Activated CD4-positive, alpha-beta T cell treated with anti-CD3 and anti-CD28 coated beads, Interleukin-2, amount 10 ng/mL, durations not matched to agents 24 days and 14 days (primary cell): ENCODE results near the gene TBL1XR1. TPM values are rescaled to one million over a fixed set of nuclear protein-coding genes. Genes with fewer than 3 reads are reported as not detected.
"Not testable (repeated sequence)": the region's sequence is repeated elsewhere in the genome, so short reads cannot be mapped to it uniquely, and the experiment has no call there.

ENCODE experiments used
- DNase-seq: peaks from one replicate; pipeline ENCODE4 v3.0.0; 2022
- H3K27ac Mint-ChIP-seq: one replicate; pipeline ENCODE4 v1.8.0; 2022; ENCODE audit warnings: mild to moderate bottlenecking, mixed read lengths
- H3K27me3 Mint-ChIP-seq: one replicate; pipeline ENCODE4 v1.8.0; 2022; ENCODE audit warnings: mixed read lengths
- H3K36me3 Mint-ChIP-seq: one replicate; pipeline ENCODE4 v1.8.0; 2022; ENCODE audit warnings: low read depth, mild to moderate bottlenecking, mixed read lengths
- H3K4me1 Mint-ChIP-seq: one replicate; pipeline ENCODE4 v1.8.0; 2021; ENCODE audit warnings: mixed read lengths
- H3K4me3 Mint-ChIP-seq: one replicate; pipeline ENCODE4 v1.8.0; 2022; ENCODE audit warnings: mild to moderate bottlenecking, moderate library complexity, mixed read lengths
- H3K9me3 Mint-ChIP-seq: one replicate; pipeline ENCODE4 v1.8.0; 2021; ENCODE audit warnings: mixed read lengths
- intact Hi-C: fragments of 100-400 bp; cut with micrococcal nuclease; formaldehyde crosslinking; loops from one replicate; pipeline ENCODE4 v1.15.1; 2023
- total RNA-seq: library from RNA; stranded (reverse); gene quantifications from 2 replicates; pipeline ENCODE4 v1.2.3, GENCODE V29; 2022

The TBL1XR1 gene
- total RNA-seq, 1 donor from 2014 or later, result 178 TPM

DNA sequence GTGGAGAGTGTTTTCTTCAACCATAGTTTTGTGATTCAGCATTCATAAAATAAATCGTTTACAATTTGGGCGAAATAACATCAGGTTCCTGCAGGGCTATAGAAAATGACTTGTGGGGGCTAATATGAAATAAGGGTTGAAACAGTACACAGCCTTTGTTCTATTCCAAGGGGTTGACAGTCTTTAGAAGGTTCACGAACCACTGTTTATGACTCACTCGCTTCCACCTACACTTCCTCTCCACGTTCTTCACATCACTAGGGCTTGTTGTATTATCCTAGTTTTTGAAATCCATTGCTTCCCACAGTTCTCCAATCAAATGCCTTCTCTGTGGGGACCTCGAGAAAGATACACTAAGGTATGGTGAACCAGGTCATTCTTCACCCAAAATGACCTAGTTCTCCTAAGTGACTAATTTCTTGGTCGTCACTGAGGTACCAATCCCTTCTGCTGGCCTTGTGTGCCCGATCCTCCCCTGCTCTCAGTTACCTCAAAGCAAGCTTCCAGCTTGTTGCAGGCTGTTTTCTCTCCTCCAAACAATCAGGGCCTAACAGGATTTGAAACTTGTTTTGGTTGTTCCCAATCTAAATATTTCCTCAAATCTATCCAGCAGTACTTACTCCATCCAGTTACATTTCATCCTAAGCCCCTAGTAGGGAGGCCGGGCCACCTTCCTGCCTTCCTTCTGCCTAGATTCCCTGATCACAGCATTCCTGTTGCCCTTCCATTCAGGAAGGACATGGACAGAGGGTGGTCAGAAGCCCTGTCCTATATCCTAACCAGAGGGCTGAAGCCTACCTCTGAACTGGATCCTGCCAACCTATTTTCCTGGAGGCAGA, 23.1 kb upstream of the TBL1XR1 start:
- Mint-ChIP-seq H3K4me1 (peaks cover 23% of the 10 kb centered on the region), H3K36me3 (peaks cover 3% of the 10 kb centered on the region), H3K9me3 (peaks cover 11% of the 10 kb centered on the region), H3K4me3 (no peak overlapping the region), H3K27me3 (no peaks in the 10 kb centered on the region), H3K27ac (no peak overlapping the region)
- intact Hi-C loops, result no loop called here
- DNase-seq, result no peak

DNA sequence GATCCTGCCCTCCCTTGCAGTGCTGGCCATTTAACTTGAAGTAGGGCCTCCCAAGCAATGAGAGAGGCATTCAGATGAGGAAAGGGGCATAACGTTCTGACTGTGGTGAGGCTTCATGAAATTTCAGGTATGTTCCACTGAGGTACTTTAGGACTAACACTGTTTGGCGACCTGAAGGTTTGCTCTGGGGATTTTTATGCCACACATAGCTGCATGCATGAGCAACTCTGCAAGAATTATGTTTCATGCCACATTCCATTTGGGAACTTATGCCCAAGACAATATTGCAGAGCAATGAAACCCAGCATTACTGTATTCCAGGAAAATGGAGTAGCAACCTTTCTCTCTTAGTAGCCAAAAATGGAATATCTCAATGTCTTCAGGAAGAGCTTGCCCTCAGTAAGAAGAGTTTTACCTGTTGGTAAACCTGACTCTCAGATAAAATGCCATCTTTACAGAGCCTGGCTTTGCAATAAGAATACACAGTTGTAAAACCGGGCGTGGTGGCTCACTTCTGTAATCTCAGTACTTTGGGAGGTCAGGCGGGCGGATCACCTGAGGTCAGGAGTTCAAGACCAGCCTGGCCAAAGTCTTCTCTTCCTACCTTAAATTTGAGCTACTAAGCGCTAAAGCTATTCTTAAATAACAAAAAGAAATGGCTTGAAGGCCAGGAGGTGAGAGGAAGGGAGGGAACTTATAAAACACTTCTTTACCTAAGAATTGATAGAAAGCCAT, 16.7 kb upstream of the TBL1XR1 start:
- Mint-ChIP-seq H3K4me3 (no peak overlapping the region), H3K36me3 (no peaks in the 10 kb centered on the region), H3K27ac (no peak overlapping the region), H3K9me3 (peaks cover 4% of the 10 kb centered on the region), H3K4me1 (peaks cover 5% of the 10 kb centered on the region), H3K27me3 (no peaks in the 10 kb centered on the region)
- DNase-seq, result no peak
- intact Hi-C loops, result no loop called here

DNA sequence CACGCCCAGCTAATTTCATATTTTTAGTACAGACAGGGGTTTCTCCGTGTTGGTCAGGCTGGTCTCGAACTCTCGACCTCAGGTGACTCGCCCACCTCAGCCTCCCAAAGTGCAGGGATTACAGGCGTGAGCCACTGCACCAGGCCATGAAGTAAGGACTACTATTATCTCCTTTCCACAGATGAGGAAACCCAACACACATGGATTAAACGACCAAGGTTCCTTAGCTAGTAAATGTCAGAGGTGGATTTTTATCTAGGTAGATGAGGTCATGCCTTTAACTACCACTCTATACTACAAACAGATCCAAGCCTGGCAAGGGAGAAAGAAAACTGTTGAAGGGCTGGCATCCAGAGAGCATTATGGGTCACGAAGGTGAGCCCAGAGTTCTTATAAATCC, 15.5 kb upstream of the TBL1XR1 start:
- peaks cover 4% of the 10 kb centered on the region for H3K9me3 Mint-ChIP-seq
- intact Hi-C loops, result no loop called here

GRCh38 chr3:177212278-177212610, 15.0 kb upstream of the TBL1XR1 start:
- DNase-seq, result no peak
- Mint-ChIP-seq H3K27ac (no peak overlapping the region), H3K4me1 (peaks cover 5% of the 10 kb centered on the region), H3K4me3 (no peak overlapping the region), H3K9me3 (peaks cover 4% of the 10 kb centered on the region), H3K27me3 (no peaks in the 10 kb centered on the region), H3K36me3 (no peaks in the 10 kb centered on the region)
- intact Hi-C loops, result no loop called here

More for the DNA sequence above, 15.5 kb upstream of the TBL1XR1 start:
- Mint-ChIP-seq H3K27me3 (no peaks in the 10 kb centered on the region), H3K4me3 (no peak overlapping the region), H3K27ac (no peak overlapping the region), H3K36me3 (no peaks in the 10 kb centered on the region), H3K4me1 (peaks cover 5% of the 10 kb centered on the region)
- DNase-seq, result no peak

GRCh38 chr3:177211503-177212277, 14.4 kb upstream of the TBL1XR1 start:
- H3K36me3 Mint-ChIP-seq, result no peaks in the 10 kb centered on the region
- H3K4me3 Mint-ChIP-seq, result no peak overlapping the region
- H3K27ac Mint-ChIP-seq, result no peak overlapping the region
- H3K27me3 Mint-ChIP-seq, result no peaks in the 10 kb centered on the region
- intact Hi-C loops, result no loop called here
- no peak for DNase-seq
- H3K4me1 Mint-ChIP-seq, result peaks cover 6% of the 10 kb centered on the region
- peaks cover 4% of the 10 kb centered on the region for H3K9me3 Mint-ChIP-seq

DNA sequence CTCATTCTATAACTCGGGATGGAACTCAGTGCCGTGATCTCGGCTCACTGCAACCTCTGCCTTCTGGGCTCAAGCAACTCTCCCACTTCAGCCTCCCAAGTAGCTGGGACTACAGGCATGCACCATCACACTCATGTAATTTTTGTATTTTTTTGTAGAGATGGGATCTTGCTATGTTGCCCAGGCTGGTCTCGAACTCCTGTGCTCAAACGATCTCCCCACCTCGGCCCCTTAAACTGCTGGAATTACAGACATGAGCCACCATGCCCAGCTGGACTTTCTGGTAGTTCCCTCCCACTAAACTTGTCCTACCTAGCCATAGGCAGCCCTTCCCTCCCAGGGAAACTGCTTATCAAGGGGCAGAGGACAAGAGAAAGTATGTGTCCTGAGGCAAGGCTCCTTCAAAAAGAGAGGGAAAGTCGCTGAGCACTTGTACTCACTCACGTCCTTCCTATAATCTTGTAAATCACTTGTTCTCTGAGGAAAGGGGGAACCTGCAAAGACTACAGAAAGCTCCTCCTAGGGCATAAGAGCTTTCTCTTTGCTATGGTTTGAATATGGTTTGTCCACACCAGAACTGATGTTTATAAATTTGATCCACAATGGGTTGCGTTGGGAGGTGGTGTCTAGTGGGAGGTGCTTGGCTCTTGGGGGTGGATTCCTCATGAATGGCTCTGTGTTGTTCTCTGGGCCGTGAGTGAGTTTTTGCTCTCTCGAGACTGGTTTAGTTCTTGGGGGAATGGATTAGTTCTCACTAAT, 13.6 kb upstream of the TBL1XR1 start:
- no peak for DNase-seq
- Mint-ChIP-seq H3K4me3 (no peak overlapping the region), H3K27me3 (no peaks in the 10 kb centered on the region), H3K9me3 (peaks cover 4% of the 10 kb centered on the region), H3K4me1 (peaks cover 11% of the 10 kb centered on the region), H3K36me3 (no peaks in the 10 kb centered on the region), H3K27ac (no peak overlapping the region)
- intact Hi-C loops, result no loop called here

GRCh38 chr3:177209509-177209908, 12.2 kb upstream of the TBL1XR1 start:
- H3K27ac Mint-ChIP-seq, result no peak overlapping the region
- no peaks in the 10 kb centered on the region for H3K36me3 Mint-ChIP-seq
- H3K4me1 Mint-ChIP-seq, result peaks cover 11% of the 10 kb centered on the region
- H3K4me3 Mint-ChIP-seq, result no peak overlapping the region
- no peak for DNase-seq
- peaks cover 4% of the 10 kb centered on the region for H3K9me3 Mint-ChIP-seq
- no peaks in the 10 kb centered on the region for H3K27me3 Mint-ChIP-seq
- intact Hi-C loops, result no loop called here

- Mint-ChIP-seq H3K9me3 (peaks cover 4% of the 10 kb centered on the region), H3K27me3 (no peaks in the 10 kb centered on the region), H3K27ac (no peak overlapping the region), H3K4me1 (peaks cover 11% of the 10 kb centered on the region), H3K4me3 (no peak overlapping the region), H3K36me3 (no peaks in the 10 kb centered on the region)
- DNase-seq, result no peak
- intact Hi-C loops, result no loop called here
Measured at GRCh38 chr3:177208781-177209180, 11.5 kb upstream of the TBL1XR1 start.

GRCh38 chr3:177208223-177208622, 10.9 kb upstream of the TBL1XR1 start:
- H3K27ac Mint-ChIP-seq, result no peak overlapping the region
- no peaks in the 10 kb centered on the region for H3K36me3 Mint-ChIP-seq
- peaks cover 11% of the 10 kb centered on the region for H3K4me1 Mint-ChIP-seq
- intact Hi-C loops, result no loop called here
- no peak overlapping the region for H3K4me3 Mint-ChIP-seq
- DNase-seq, result no peak
- H3K27me3 Mint-ChIP-seq, result no peaks in the 10 kb centered on the region
- H3K9me3 Mint-ChIP-seq, result peaks cover 4% of the 10 kb centered on the region

GRCh38 chr3:177206936-177207335, 9.7 kb upstream of the TBL1XR1 start:
- intact Hi-C loops, result no loop called here
- Mint-ChIP-seq H3K27ac (no peak overlapping the region), H3K36me3 (no peaks in the 10 kb centered on the region), H3K9me3 (peaks cover 3% of the 10 kb centered on the region), H3K27me3 (no peaks in the 10 kb centered on the region), H3K4me3 (no peak overlapping the region), H3K4me1 (peaks cover 18% of the 10 kb centered on the region)
- no peak for DNase-seq

- peaks cover 37% of the 10 kb centered on the region for H3K4me1 Mint-ChIP-seq
- intact Hi-C loops, result loop anchor here (5.0 kb wide), 1 partner anchor 798 kb away; no protein-coding TSS in a partner anchor
- no peaks in the 10 kb centered on the region for H3K9me3 Mint-ChIP-seq
- DNase-seq, result no peak
- no peak overlapping the region for H3K27ac Mint-ChIP-seq
- H3K27me3 Mint-ChIP-seq, result no peaks in the 10 kb centered on the region
- no peak overlapping the region for H3K4me3 Mint-ChIP-seq
- no peaks in the 10 kb centered on the region for H3K36me3 Mint-ChIP-seq
Measured at GRCh38 chr3:177203689-177204395, 6.6 kb upstream of the TBL1XR1 start.

GRCh38 chr3:177203016-177203415, 5.7 kb upstream of the TBL1XR1 start:
- not testable (repeated sequence) for H3K4me3 Mint-ChIP-seq, H3K36me3 Mint-ChIP-seq, H3K9me3 Mint-ChIP-seq, H3K27me3 Mint-ChIP-seq
- DNase-seq, result peak; percentile 64
- Mint-ChIP-seq H3K27ac (peak overlapping the region; percentile 95), H3K4me1 (peaks cover 40% of the 10 kb centered on the region)
- intact Hi-C loops, result loop anchor here (5.0 kb wide), 1 partner anchor 799 kb away; no protein-coding TSS in a partner anchor
